Measurements from ENCODE around the gene AMOTL2.

DNA sequence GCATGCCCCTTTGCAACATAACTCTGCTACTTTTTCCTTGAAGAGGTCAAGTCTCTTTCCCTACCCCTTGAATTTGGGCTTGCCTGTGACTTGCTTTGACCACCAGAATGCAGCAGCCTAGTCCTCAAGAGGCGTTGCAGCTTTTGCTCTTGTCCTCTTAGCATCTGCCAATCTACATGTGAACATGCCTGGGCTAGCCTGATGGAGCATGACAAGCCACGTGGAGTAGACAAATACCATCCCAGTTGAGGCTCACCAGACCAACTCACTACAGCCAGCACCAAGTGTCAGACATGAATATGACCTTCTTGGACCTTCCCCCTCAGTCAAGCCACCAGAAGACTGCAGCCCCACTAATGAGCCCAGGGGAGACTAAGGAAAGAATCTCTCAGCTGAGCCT, 32.9 kb downstream of the AMOTL2 start:
- TF ChIP-seq POLR2A (IDR thresholded peaks at IDR 0.05; ENCODE audit: low read depth, low read length) (no peak), TAF1 (IDR thresholded peaks at IDR 0.05; ENCODE audit: borderline replicate concordance, low read depth, low read length) (no peak)
